Trophoblast cell (in vitro differentiated cells and primary cell): ENCODE results near the gene GNG14.

Experiments
- DNase-seq, 2 donors: peaks; one replicate each; pipeline ENCODE4 v3.0.0-alpha.2; 2016
- H2AFZ ChIP-seq: 2 replicates; pipeline ENCODE4 v1.6.1; 2013; ENCODE audit warnings: low read length, moderate library complexity, mild to moderate bottlenecking; ENCODE audit not compliant: insufficient read depth, poor library complexity
- H2AK5ac ChIP-seq: 2 replicates; pipeline ENCODE4 v1.6.1; 2013; ENCODE audit warnings: mild to moderate bottlenecking, low read length
- H2BK120ac ChIP-seq: 2 replicates; pipeline ENCODE4 v1.6.1; 2013; ENCODE audit warnings: low read length, mild to moderate bottlenecking, moderate library complexity; ENCODE audit not compliant: insufficient read depth, poor library complexity
- H2BK12ac ChIP-seq: 2 replicates; pipeline ENCODE4 v1.6.1; 2013; ENCODE audit warnings: mild to moderate bottlenecking, low read length, moderate library complexity
- H2BK5ac ChIP-seq: 2 replicates; pipeline ENCODE4 v1.6.1; 2013; ENCODE audit warnings: low read length, low read depth, moderate library complexity, mild to moderate bottlenecking; ENCODE audit not compliant: poor library complexity
- H3K14ac ChIP-seq: 2 replicates; pipeline ENCODE4 v1.6.1; 2013; ENCODE audit warnings: mild to moderate bottlenecking, low read length
- H3K18ac ChIP-seq: 2 replicates; pipeline ENCODE4 v1.6.1; 2013; ENCODE audit warnings: mild to moderate bottlenecking, low read length
- H3K23ac ChIP-seq: 2 replicates; pipeline ENCODE4 v1.6.1; 2013; ENCODE audit warnings: low read length
- H3K27ac ChIP-seq: 2 replicates; pipeline ENCODE4 v1.5.1; 2013; ENCODE audit warnings: low read depth, mild to moderate bottlenecking, inconsistent platforms, low read length, moderate library complexity
- H3K27me3 ChIP-seq: 2 replicates; pipeline ENCODE4 v1.6.1; 2013; ENCODE audit warnings: inconsistent platforms, mild to moderate bottlenecking, low read length, moderate library complexity; ENCODE audit not compliant: insufficient read depth
- H3K36me3 ChIP-seq, 2 experiments: 1 replicate in 1 of 2; 2 replicates in 1 of 2; pipeline ENCODE4 v1.6.1; 2013; ENCODE audit warnings: low read length in 2 of 2, mild to moderate bottlenecking in 2 of 2, moderate library complexity in 1 of 2; ENCODE audit not compliant: insufficient read depth in 2 of 2, control insufficient read depth in 1 of 2
- H3K4ac ChIP-seq: 2 replicates; pipeline ENCODE4 v1.6.1; 2013; ENCODE audit warnings: low read depth, mild to moderate bottlenecking, low read length, moderate library complexity
- H3K4me1 ChIP-seq, 2 experiments: 1 replicate in 1 of 2; 2 replicates in 1 of 2; pipeline ENCODE4 v1.6.1; 2013; ENCODE audit warnings: low read length in 2 of 2, mild to moderate bottlenecking in 2 of 2, moderate library complexity in 1 of 2; ENCODE audit not compliant: insufficient read depth in 2 of 2, control insufficient read depth in 1 of 2
- H3K4me2 ChIP-seq: 2 replicates; pipeline ENCODE4 v1.6.1; 2013; ENCODE audit warnings: inconsistent platforms, mild to moderate bottlenecking, low read length, moderate library complexity
- H3K4me3 ChIP-seq: 2 replicates; pipeline ENCODE4 v1.5.1; 2013; ENCODE audit warnings: mild to moderate bottlenecking, low read depth, low read length, inconsistent platforms
- H3K79me1 ChIP-seq: one replicate; pipeline ENCODE4 v1.6.1; 2013; ENCODE audit warnings: low read length
- H3K79me2 ChIP-seq: 2 replicates; pipeline ENCODE4 v1.6.1; 2013; ENCODE audit warnings: low read length, mild to moderate bottlenecking; ENCODE audit not compliant: control insufficient read depth, insufficient read depth, poor library complexity
- H3K9ac ChIP-seq: 2 replicates; pipeline ENCODE4 v1.6.1; 2013; ENCODE audit warnings: mild to moderate bottlenecking, low read length
- H3K9me3 ChIP-seq: 2 replicates; pipeline ENCODE4 v1.6.1; 2013; ENCODE audit warnings: low read depth, mild to moderate bottlenecking, control low read depth, inconsistent platforms, low read length; ENCODE audit not compliant: insufficient read depth
- H4K12ac ChIP-seq: 2 replicates; pipeline ENCODE4 v1.6.1; 2013; ENCODE audit warnings: low read depth, mild to moderate bottlenecking, low read length, moderate library complexity
- H4K8ac ChIP-seq: 2 replicates; pipeline ENCODE4 v1.6.1; 2013; ENCODE audit warnings: low read depth, mild to moderate bottlenecking, low read length, moderate library complexity
- H4K91ac ChIP-seq: one replicate; pipeline ENCODE4 v1.6.1; 2013; ENCODE audit warnings: low read depth, mild to moderate bottlenecking, low read length, moderate library complexity
- WGBS: extraction: QIAGEN DNeasy Blood & Tissue Kit; methylation state at CpG from one replicate; pipeline ENCODE4 v1.1.7; 2013; ENCODE audit warnings: missing lambda C conversion rate; ENCODE audit not compliant: insufficient read length, insufficient coverage; ENCODE audit errors: extremely low coverage; 5-methylcytosine and 5-hydroxymethylcytosine counted together

The GNG14 gene

DNA sequence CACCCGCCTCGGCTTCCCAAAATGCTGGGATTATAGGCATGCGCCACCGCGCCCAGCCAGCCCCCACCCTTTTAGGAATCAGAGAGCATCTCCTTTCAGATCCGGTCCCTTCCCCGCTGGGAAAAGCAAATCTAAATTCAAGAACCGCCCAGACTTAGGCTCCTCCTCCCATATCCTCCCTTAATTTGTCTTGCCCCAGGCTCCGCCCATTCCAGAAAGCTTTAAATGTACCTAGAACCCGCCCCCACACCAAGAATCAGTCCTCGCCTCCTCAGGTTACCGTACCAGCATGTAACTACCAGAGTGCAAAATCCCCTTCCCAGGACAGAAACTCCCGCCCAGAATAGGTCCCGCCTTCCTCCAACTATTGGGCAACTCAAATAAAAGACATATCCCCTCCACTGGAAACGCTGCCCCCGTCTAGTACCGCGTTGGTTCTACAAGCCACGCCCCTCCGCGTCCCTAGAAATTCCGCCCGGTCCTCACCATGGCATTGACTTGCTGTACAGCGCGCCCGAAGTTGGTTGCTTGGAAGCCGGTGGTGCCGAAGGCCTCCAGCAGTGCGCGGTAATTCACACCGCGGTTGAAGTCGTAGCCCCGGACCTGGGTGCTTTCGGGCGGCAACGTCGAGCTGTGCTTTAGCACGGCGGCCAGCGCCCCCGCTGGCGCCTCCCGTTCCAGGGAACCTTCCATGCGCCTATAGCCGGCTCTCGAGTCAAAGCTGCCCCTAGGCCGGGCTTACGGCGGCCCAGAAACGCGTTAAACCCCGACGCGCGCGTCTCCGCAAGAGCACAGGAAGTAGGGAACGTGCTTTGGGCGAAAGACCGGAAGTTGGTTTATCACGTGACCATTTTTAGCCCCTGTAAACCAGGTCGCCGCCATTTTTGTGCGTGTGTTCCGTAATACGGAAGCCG lies 6.5 kb upstream of the GNG14 start, which contains the start of gene DHPS:
TSS of gene DHPS (minus strand) at position 807 of the 914 bp plus-strand sequence. CDS start at position 693, 114 bp downstream.
- WGBS, result no CpG with 5 or more reads among the region's 68 CpGs
- DNase-seq, result peak; percentile 96 to 98
- Histone ChIP-seq H2BK120ac (peak within 1 kb of the TSS; percentile 97), H3K23ac (no peak within 1 kb of the TSS), H4K8ac (peak within 1 kb of the TSS; percentile 100), H2BK5ac (peak within 1 kb of the TSS; percentile 98), H2AK5ac (peak within 1 kb of the TSS; percentile 67), H3K18ac (peak within 1 kb of the TSS; percentile 97), H3K4me1 (no peaks in the 10 kb centered on the region), H2BK12ac (peak within 1 kb of the TSS; percentile 4), H3K79me1 (peaks cover 4% of the 10 kb centered on the region), H3K36me3 (peaks cover 29 to 31% of the 10 kb centered on the region in 2 experiments), H3K79me2 (peaks cover 3% of the 10 kb centered on the region), H3K4me2 (peak within 1 kb of the TSS; percentile 82), H3K27ac (peak within 1 kb of the TSS; percentile 96), H2AFZ (peak within 1 kb of the TSS; percentile 97), H3K27me3 (no peaks in the 10 kb centered on the region), H4K91ac (peak within 1 kb of the TSS; percentile 98), H3K4ac (peak within 1 kb of the TSS; percentile 78), H4K12ac (peak within 1 kb of the TSS; percentile 99), H3K4me3 (peak within 1 kb of the TSS; percentile 94), H3K9ac (peak within 1 kb of the TSS; percentile 99), H3K14ac (peak within 1 kb of the TSS; percentile 90), H3K9me3 (peaks cover 2% of the 10 kb centered on the region)

- no peak overlapping the region for H3K9ac ChIP-seq
- no peak overlapping the region for H2AK5ac ChIP-seq
- peaks cover 3% of the 10 kb centered on the region for H3K9me3 ChIP-seq
- peaks cover 7% of the 10 kb centered on the region in 2 experiments for H3K36me3 ChIP-seq
- H3K4me3 ChIP-seq, result no peak overlapping the region
- no peak overlapping the region for H3K4me2 ChIP-seq
- no peak overlapping the region for H3K27ac ChIP-seq
- no peak overlapping the region for H2BK12ac ChIP-seq
- no peak overlapping the region for H3K14ac ChIP-seq
- no peaks in the 10 kb centered on the region for H3K4me1 ChIP-seq
- peaks cover 3% of the 10 kb centered on the region for H3K79me2 ChIP-seq
- H4K91ac ChIP-seq, result no peak overlapping the region
- H4K8ac ChIP-seq, result no peak overlapping the region
- H4K12ac ChIP-seq, result no peak overlapping the region
- DNase-seq, result no peak
- no peak overlapping the region for H2AFZ ChIP-seq
- no peak overlapping the region for H3K18ac ChIP-seq
- H3K79me1 ChIP-seq, result peaks cover 4% of the 10 kb centered on the region
- no CpG with 5 or more reads among the region's 3 CpGs for WGBS
- no peaks in the 10 kb centered on the region for H3K27me3 ChIP-seq
- H2BK5ac ChIP-seq, result no peak overlapping the region
- no peak overlapping the region for H3K4ac ChIP-seq
- no peak overlapping the region for H3K23ac ChIP-seq
- H2BK120ac ChIP-seq, result no peak overlapping the region
Observed at GRCh38 chr19:12685831-12686230, 2.0 kb upstream of the GNG14 start.

DNA sequence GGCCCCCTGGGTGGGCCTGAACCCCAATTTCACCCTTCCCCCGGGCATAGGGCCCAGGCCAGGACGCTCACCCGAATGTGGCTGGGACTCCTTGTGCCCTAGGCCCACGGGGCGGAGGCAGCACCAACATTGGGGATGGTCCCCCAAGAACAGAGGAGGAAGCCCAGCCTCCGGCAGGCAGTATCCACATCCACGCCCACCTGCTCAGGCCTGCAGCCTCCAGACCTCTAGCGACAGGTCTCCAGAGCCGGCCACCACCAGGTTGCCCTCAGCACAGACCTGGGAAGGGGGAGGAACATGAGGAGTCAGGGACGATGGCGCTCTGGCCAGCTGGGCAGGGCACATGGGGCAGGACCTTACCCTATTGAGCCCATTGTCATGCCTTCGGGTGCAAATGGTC lies 1.2 kb downstream of the GNG14 start:
- WGBS, result no CpG with 5 or more reads among the region's 12 CpGs
- no peaks in the 10 kb centered on the region for H3K79me1 ChIP-seq
- no peaks in the 10 kb centered on the region for H3K79me2 ChIP-seq
- H3K18ac ChIP-seq, result no peak overlapping the region
- no peaks in the 10 kb centered on the region for H3K27me3 ChIP-seq
- no peak overlapping the region for H4K12ac ChIP-seq
- peaks cover 3% of the 10 kb centered on the region for H3K9me3 ChIP-seq
- no peak overlapping the region for H2BK12ac ChIP-seq
- H4K8ac ChIP-seq, result no peak overlapping the region
- no peak overlapping the region for H2BK5ac ChIP-seq
- H3K4me1 ChIP-seq, result no peaks in the 10 kb centered on the region
- H3K23ac ChIP-seq, result no peak overlapping the region
- no peak overlapping the region for H3K4me3 ChIP-seq
- H2AK5ac ChIP-seq, result no peak overlapping the region
- no peak overlapping the region for H3K4me2 ChIP-seq
- no peak overlapping the region for H3K14ac ChIP-seq
- H3K9ac ChIP-seq, result no peak overlapping the region
- H3K4ac ChIP-seq, result no peak overlapping the region
- H3K36me3 ChIP-seq, result peaks cover 9 to 10% of the 10 kb centered on the region in 2 experiments
- H2AFZ ChIP-seq, result no peak overlapping the region
- H2BK120ac ChIP-seq, result no peak overlapping the region
- no peak overlapping the region for H3K27ac ChIP-seq
- DNase-seq, result no peak
- no peak overlapping the region for H4K91ac ChIP-seq

GRCh38 chr19:12689581-12690216 lies 1.9 kb downstream of the GNG14 start:
- Histone ChIP-seq H2AFZ (no peak overlapping the region), H4K91ac (no peak overlapping the region), H3K36me3 (peaks cover 9 to 10% of the 10 kb centered on the region in 2 experiments), H3K23ac (no peak overlapping the region), H3K4me1 (no peaks in the 10 kb centered on the region), H2AK5ac (no peak overlapping the region), H3K27me3 (no peaks in the 10 kb centered on the region), H3K18ac (no peak overlapping the region), H3K9me3 (peaks cover 3% of the 10 kb centered on the region), H3K9ac (no peak overlapping the region), H3K79me1 (no peaks in the 10 kb centered on the region), H4K12ac (no peak overlapping the region), H3K4me3 (no peak overlapping the region), H3K27ac (no peak overlapping the region), H3K14ac (no peak overlapping the region), H4K8ac (no peak overlapping the region), H3K4ac (no peak overlapping the region), H2BK12ac (no peak overlapping the region), H2BK5ac (no peak overlapping the region), H3K79me2 (no peaks in the 10 kb centered on the region), H3K4me2 (no peak overlapping the region), H2BK120ac (no peak overlapping the region)
- DNase-seq, result no peak
- no CpG with 5 or more reads among the region's 26 CpGs for WGBS
